HG03103 (cell line): ENCODE results near the gene EME1.
"Not testable (repeated sequence)": the region's sequence is repeated elsewhere in the genome, so short reads cannot be mapped to it uniquely, and the experiment has no call there.

Experiments used
- ATAC-seq: cut with Tn5 transposase; IDR thresholded peaks from one replicate; pipeline ENCODE4 v1.9.1; 2021; ENCODE audit warnings: low read depth; ENCODE audit not compliant: unreplicated experiment

EME1 gene

DNA sequence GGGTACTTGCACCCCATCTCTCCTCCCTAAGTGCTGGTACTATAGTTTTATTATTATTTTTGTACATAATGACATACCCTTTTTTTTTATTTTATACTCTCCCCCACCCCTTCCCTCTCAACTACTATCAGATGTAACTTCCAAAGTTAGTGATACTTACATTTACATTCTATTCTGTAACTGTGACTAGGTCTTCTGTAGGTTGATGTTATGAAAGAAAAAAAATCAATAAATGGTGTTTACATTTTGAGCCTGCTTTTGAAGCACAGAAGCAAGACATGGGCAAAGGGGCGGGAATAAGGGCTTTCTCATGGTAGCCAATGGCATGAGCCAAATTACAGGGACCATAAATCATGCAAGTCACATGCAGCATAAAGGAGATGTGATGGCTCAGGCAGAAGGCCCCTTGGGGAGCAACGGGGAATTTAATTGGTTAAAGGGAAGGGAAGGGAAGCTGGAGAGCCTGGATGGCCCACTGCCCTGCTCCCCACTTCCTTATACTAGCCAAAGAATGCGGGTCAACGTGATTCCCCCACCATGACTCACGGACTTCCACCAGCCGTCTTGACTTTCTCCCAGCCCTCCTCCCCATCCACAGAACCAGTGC is 50.6 kb downstream of the EME1 start:
- no peak for ATAC-seq

DNA sequence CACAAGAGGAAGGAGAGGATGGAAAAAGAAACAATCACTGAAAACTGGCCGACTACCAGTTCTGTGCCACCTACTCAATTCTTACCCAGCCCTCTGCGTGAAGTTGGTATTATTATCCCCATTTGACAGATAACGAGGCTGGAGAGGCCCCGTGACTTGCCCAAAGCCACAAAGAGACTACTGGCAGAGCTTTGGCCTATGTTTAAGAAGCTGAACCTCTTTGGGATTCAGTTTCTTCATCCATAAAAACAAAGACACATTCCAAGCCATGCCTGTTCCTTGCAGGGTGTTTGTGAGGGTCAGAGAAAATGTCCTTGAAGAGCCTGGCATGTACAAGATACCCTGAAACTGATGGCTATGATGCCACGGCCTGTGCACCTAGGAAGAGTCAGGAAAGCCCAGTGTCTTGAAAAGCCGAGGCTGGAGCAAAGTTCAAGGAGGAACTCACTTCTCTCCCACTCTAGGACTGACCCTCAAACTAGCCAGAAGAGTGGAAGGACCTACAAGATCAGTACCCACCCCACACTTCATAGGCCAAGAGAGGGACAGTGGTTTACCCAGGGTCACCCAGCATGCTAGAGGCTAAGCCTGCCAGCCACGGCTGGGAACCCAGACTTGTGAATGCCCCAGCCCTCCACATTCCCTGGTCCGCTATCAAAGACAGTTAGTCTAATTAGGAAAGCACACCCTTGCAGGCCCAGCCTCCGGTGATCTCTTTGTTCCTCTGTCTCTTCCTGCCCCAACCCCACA is 51.4 kb downstream of the EME1 start:
- no peak for ATAC-seq

DNA sequence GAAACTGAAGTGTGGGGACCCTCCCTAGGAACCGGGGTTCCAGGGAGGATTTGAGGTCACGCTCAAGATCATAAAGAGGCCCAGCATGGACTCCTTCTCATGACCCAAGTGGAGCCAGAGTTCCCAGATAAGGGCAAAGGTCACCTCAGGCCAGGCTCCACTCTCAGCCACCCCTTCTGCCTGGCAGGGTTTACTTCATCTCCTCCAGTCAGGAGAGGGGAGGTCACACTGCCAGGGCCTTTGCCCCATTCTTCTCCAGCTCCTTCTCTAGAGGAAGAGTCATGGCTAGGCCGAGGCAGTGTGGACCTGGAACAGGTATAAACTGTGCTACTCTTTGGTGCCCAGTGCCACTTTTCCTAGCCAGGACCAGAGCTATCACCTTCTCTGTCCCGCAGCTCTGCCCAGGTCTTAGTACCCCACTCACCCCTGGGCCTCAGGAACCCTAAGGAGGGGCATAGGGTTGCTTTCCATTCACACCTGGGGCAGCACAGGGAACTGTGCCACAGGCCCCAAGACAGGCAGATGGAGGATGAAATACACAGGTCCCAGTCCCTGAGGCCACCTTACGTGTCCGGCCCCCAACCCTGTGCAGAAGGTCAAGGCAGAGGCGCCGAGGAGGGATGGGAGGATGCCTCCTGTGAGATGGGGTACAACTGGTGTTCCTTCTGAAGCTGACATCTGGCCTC is 52.1 kb downstream of the EME1 start:
- ATAC-seq = no peak

GRCh38 chr17:50425682-50426471 is 52.8 kb downstream of the EME1 start, which contains the start of gene ACSF2:
Gene ACSF2 (plus strand): TSS chr17:50426218. CDS start chr17:50426262, 44 bp downstream.
- no peak for ATAC-seq

GRCh38 chr17:50426472-50426782 is 53.4 kb downstream of the EME1 start:
- no peak for ATAC-seq

DNA sequence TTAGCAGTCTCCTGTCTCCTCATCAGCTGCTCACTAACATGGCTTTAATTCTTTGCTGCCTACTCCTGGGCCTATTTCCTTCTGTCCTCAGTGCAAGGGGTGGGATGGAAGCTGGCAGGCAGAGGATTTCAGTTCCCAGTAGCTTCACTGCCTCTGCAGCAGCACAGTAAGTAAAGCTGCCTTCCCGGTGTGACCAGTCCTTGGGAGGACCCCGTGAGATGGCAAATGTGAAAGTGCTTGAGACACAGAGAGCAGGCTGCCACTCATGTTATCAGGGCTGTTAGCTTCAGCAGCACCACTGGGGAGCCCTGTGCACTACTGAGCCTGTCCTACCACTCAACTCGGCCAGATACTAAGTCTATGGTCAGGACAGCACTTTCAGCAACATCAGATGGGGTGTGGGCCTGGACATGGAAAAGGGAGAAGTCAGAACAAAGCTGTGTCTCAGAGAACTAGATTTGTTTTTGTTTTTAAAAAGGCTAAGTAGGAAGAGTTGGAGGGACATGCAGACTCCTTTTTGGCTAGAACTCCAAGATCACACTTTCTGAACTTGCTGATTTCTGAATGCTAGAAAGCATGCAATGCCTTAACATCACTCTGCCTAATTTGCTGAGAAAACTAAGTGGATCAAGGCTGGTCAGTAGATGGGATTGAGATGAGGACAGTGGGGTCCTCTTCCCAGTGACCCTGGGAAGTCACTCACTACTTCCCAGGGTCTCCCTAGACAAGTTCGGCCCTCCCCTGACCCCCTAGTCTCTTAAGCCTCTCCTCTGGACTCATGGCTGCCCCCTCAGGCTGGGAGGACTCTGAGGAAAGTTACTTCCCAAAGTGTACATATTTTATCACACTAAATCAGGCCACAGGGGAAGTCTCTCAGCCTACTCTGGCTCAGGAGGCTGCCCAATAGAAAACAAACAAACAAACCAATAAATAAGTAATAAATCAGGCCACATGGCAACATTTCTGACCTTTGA is 54.1 kb downstream of the EME1 start:
- ATAC-seq = no peak

- ATAC-seq = not testable (repeated sequence)
Measured at GRCh38 chr17:50428126-50428525, 55.1 kb downstream of the EME1 start.

DNA sequence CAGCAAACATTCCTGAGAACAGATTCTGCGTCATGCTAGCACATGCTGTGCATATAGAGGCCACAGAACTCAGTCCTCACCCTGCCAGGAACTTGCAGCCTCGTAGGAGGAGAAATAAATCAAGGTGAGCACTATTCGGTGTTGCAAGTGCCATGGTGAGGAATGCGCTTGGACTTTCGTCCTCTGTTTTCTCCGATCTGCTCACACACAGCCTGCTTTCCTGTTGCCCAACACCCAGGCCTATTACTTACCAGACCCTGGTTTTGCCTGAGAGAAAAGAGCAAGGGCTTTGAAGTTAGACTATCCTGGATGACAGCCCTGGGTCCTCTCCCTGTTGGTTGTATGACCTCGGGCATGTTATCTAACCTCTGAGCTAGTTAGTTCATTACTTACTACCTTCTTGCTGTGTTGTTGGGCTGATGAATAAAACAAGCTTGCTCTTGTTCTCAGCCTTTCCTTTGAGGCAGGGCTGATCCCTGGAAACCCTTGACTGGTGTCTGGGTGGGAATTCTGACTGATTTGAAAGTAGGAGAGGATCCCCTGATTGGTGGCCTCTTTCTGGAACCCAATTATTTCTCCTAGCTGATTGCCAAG is 55.9 kb downstream of the EME1 start:
- ATAC-seq = no peak

- no peak for ATAC-seq
Measured at GRCh38 chr17:50429793-50430192, 56.8 kb downstream of the EME1 start.
